Measurements from ENCODE around the gene AGTRAP. TPM values are rescaled to one million over a fixed set of nuclear protein-coding genes. Genes with fewer than 3 reads are reported as not detected.

The AGTRAP gene
- total RNA-seq, 1 donor from 2014 or later = 95.6 TPM

DNA sequence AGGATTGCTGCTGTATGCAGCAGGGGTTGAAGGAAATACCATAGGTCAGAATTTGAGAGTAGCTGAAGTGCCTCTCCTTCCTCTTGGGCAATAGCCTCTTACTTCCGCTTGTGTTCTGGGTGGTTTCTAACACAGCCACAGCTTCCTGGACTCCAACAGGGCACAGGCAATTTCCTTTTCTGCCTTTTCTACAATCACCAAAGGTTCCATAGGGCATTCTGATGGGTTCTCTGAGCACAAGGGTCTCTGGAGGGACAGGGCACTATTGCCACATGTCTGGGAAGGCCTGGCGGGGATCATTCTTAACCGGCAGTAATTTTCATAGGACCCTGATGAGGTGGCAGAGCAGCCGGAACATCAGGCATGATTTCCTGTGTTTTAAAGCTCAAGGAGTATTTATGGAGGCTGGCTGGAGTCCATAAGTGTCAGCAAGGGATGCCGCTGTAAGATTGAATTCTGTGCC lies 5.5 kb upstream of the AGTRAP start:
- intact Hi-C loops (cut with DNase I) = loop anchor here (5.0 kb wide), 1 partner anchor 458 kb away; the partner anchor contains the start of gene UBIAD1
- TF ChIP-seq, protein P1, sequence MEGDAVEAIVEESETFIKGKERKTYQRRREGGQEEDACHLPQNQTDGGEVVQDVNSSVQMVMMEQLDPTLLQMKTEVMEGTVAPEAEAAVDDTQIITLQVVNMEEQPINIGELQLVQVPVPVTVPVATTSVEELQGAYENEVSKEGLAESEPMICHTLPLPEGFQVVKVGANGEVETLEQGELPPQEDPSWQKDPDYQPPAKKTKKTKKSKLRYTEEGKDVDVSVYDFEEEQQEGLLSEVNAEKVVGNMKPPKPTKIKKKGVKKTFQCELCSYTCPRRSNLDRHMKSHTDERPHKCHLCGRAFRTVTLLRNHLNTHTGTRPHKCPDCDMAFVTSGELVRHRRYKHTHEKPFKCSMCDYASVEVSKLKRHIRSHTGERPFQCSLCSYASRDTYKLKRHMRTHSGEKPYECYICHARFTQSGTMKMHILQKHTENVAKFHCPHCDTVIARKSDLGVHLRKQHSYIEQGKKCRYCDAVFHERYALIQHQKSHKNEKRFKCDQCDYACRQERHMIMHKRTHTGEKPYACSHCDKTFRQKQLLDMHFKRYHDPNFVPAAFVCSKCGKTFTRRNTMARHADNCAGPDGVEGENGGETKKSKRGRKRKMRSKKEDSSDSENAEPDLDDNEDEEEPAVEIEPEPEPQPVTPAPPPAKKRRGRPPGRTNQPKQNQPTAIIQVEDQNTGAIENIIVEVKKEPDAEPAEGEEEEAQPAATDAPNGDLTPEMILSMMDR (IDR thresholded peaks at IDR 0.05) = no peak
- H3K27me3 ChIP-seq = no peaks in the 10 kb centered on the region
- no peak for DNase-seq (ENCODE audit: low spot score in 2 of 2)
- no peak overlapping the region for H3K4me3 ChIP-seq
- H3K4me1 ChIP-seq = peaks cover 0 to 13% of the 10 kb centered on the region in 2 donors
- H3K27ac ChIP-seq = peak overlapping the region; percentile 30 to 38
- no peaks in the 10 kb centered on the region for H3K36me3 ChIP-seq
- no peaks in the 10 kb centered on the region for H3K9me3 ChIP-seq

DNA sequence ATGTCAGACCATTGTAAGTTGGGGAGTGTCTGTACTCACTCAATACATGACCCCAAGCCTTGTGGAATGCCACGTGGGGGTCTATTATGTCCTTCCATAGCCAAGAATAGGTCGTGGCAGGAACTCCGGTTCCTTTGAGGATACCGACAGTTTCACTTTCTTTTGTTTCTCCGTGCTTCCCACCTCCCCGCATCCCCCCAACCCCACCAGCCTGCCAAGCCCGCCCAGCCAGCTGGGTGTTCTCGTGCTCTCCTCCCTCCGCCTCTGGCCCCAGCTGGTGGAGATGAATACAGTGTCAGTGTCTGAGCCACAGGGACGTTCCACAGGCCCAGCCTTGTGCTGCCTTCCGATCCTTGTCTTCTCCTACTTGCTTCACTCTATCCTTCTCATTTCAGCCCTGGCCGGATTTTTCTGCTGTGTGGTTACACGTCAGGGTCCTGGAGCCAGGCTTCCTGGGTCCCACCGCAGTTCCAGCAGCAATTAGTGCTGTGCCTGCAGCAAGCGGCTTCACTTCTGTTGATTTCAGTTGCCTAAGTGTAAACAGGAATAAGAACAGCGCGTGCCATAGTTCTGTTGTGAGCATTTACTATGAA lies 4.1 kb upstream of the AGTRAP start:
- peak overlapping the region; percentile 18 to 47 for H3K27ac ChIP-seq
- intact Hi-C loops (cut with DNase I) = loop anchor here (5.0 kb wide), 1 partner anchor 459 kb away; the partner anchor contains the start of gene UBIAD1
- peak in 1 of 2 donors; percentile 77 for DNase-seq (ENCODE audit: low spot score in 2 of 2)
- H3K4me3 ChIP-seq = peak overlapping the region; percentile 18 to 38
- H3K9me3 ChIP-seq = no peaks in the 10 kb centered on the region
- peaks cover 3 to 15% of the 10 kb centered on the region in 2 donors for H3K4me1 ChIP-seq
- no peaks in the 10 kb centered on the region for H3K36me3 ChIP-seq
- TF ChIP-seq, protein P1 (IDR thresholded peaks at IDR 0.05) = no peak
- H3K27me3 ChIP-seq = no peaks in the 10 kb centered on the region

DNA sequence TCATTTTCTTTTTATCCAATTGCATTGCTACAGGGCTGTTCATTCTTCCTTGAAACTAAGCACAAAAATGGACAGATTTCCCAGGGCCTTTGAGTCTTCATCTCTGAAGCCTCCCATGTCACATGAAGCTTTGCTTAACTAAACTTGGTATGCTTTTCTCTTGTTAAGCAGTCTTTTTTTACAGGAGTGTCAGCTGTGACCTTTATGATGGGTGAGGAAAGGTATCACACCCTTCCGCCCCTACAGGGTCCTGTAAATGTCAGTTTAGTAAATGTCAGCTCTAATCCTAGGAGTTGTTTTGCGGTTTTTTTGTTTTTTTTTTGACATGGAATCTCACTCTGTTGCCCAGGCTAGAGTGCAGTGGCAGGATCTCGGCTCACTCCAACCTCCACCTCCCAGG lies 2.6 kb upstream of the AGTRAP start:
- H3K36me3 ChIP-seq = no peaks in the 10 kb centered on the region
- H3K9me3 ChIP-seq = no peaks in the 10 kb centered on the region
- intact Hi-C loops (cut with DNase I) = loop anchor here (5.0 kb wide), 1 partner anchor 461 kb away; the partner anchor contains the start of gene UBIAD1
- TF ChIP-seq, protein P1 (IDR thresholded peaks at IDR 0.05) = no peak
- no peak overlapping the region for H3K27ac ChIP-seq
- no peaks in the 10 kb centered on the region for H3K27me3 ChIP-seq
- peaks cover 3 to 25% of the 10 kb centered on the region in 2 donors for H3K4me1 ChIP-seq
- H3K4me3 ChIP-seq = no peak overlapping the region
- no peak for DNase-seq (ENCODE audit: low spot score in 2 of 2)

DNA sequence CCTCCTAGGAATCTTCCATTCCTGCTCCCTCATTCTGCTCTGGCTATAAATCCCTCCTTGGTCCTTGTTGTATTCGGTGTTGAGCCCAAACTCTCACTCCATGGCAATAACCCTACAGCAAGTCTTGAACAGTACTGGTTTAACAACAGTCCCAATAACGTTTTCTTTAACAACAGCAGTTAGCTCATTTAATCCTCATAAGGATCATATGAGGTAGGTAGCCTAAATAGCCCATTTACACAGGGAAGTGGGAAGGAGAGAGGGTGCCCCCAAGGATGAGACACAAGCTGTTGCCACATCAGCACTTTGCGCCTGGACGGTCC lies 444 bp upstream of the AGTRAP start:
- no peaks in the 10 kb centered on the region for H3K36me3 ChIP-seq
- no peak for DNase-seq (ENCODE audit: low spot score in 2 of 2)
- TF ChIP-seq, protein P1 (IDR thresholded peaks at IDR 0.05) = no peak
- no peaks in the 10 kb centered on the region for H3K27me3 ChIP-seq
- H3K4me1 ChIP-seq = peaks cover 3 to 24% of the 10 kb centered on the region in 2 donors
- H3K27ac ChIP-seq = peak overlapping the region; percentile 73 to 90
- H3K4me3 ChIP-seq = peak overlapping the region; percentile 72 to 83
- intact Hi-C loops (cut with DNase I) = loop anchor here (5.0 kb wide), 1 partner anchor 172 kb away; no protein-coding TSS in a partner anchor
- H3K9me3 ChIP-seq = no peaks in the 10 kb centered on the region

DNA sequence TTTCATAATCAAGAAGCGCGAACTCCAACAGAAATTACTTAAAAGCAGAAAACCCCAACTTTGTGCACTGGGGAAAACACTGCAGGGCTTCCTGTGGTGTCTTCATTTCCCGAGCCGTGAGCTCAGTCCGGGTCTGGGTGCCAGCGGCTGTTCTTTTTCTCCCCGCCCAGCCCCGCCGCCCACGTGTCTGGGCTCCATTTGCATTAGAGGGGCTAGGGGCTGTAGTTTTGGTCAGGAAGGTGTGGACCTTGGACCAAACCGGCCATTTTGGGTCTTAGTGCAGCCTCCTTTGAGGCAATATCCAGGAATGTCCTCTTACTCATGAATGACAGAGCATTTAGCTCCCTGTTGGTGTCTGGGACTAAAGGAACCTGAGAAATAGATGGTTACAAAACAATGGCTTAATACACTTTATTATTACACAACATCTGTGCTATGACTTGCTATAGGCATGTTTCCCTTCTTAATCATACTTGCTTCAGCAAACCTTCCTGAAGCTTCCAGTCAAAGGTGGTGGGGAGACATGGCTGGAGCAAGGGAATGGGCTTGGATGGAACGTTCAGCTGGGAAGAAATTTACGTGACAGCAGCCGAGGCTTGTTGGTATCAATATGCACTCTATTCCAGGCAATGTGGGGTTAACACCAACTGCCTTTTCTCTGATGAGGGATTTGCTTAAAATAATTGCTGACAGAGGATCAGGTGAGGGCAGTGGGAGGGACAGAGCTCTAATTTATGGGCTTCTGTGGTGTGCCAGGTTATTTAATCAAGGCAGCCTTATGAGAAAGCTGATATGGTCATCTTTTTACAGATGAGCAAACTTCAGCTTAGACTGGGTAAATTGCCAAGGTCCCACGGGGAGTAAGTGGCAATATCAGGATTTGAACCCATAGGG lies 1.1 kb downstream of the AGTRAP start:
- TF ChIP-seq, protein P1 (IDR thresholded peaks at IDR 0.05) = no peak
- Histone ChIP-seq H3K9me3 (no peaks in the 10 kb centered on the region), H3K4me3 (peak overlapping the region; percentile 72 to 83), H3K27ac (peak overlapping the region; percentile 73 to 90), H3K36me3 (no peaks in the 10 kb centered on the region), H3K27me3 (no peaks in the 10 kb centered on the region), H3K4me1 (peaks cover 3 to 17% of the 10 kb centered on the region in 2 donors)
- intact Hi-C loops (cut with DNase I) = loop anchor here (1.0 to 5.0 kb wide), 4 partner anchors 54 to 170 kb away; partner anchors contain the start of genes CLCN6, FBXO2 and FBXO44
- DNase-seq (ENCODE audit: low spot score in 2 of 2) = peak in 1 of 2 donors; percentile 83
